Right lobe of liver (tissue), 6 donors: ENCODE measurements around the gene TMEM130. TPM values are rescaled to one million over a fixed set of nuclear protein-coding genes. Genes with fewer than 3 reads are reported as not detected.

ENCODE experiments used
- ATAC-seq, 4 donors: fragments of 200-7000 bp; cut with Tn5 transposase; one replicate each; pipeline ENCODE4 v1.9.1; 2020; ENCODE audit warnings: mild to moderate bottlenecking in 4 of 4, moderate library complexity in 4 of 4
- DNase-seq, 3 donors: peaks; one replicate each; pipeline ENCODE4 v3.0.0-alpha.2; 2020
- H3K27ac ChIP-seq, 3 donors: fragments of 200-600 bp; one replicate each; pipeline ENCODE4 v1.8.0; 2022
- H3K27me3 ChIP-seq, 2 donors: fragments of 200-600 bp; one replicate each; pipeline ENCODE4 v1.8.0; 2022
- H3K36me3 ChIP-seq, 4 donors: fragments of 200-600 bp; sonication (generic) in 1 of 4; one replicate each; pipeline versions ENCODE4 v1.5.1 to v1.8.0; 2017 to 2022; ENCODE audit warnings: control low read depth in 1 of 4
- H3K4me1 ChIP-seq, 4 donors: fragments of 200-600 bp; sonication (generic) in 1 of 4; one replicate each; pipeline versions ENCODE4 v1.5.1 to v1.8.0; 2017 to 2022; ENCODE audit warnings: control low read depth in 1 of 4
- H3K4me3 ChIP-seq, 3 donors: fragments of 200-600 bp; one replicate each; pipeline ENCODE4 v1.8.0; 2022
- H3K9me3 ChIP-seq, 4 donors: fragments of 200-600 bp; sonication (generic) in 1 of 4; one replicate each; pipeline versions ENCODE4 v1.5.1 to v1.8.0; 2017 to 2022; ENCODE audit warnings: control low read depth in 1 of 4
- CTCF ChIP-seq, 4 donors: fragments of 200-600 bp in 3 of 4; fragments of 450-650 bp in 1 of 4; IDR thresholded peaks; one replicate each; pipeline versions ENCODE4 v1.5.1 to v1.8.0; 2016 to 2022; ENCODE audit warnings: antibody characterized with exemption in 4 of 4, mild to moderate bottlenecking in 2 of 4
- POLR2A ChIP-seq: fragments of 450-650 bp; IDR thresholded peaks from one replicate; pipeline ENCODE4 v1.6.1; 2017; ENCODE audit warnings: antibody characterized with exemption, mild to moderate bottlenecking
- WGBS: methylation state at CpG from one replicate; pipeline ENCODE4 v1.1.6; 2018; ENCODE audit warnings: low coverage, low lambda C conversion rate; ENCODE audit not compliant: insufficient coverage; ENCODE audit errors: missing lambda C conversion rate; 5-methylcytosine and 5-hydroxymethylcytosine counted together
- intact Hi-C, 2 donors: fragments of 100-400 bp; cut with DNase I; formaldehyde crosslinking; loops; one replicate each; pipeline versions ENCODE4 v1.11.2 to v1.14.1; 2022
- total RNA-seq, 6 experiments: library from RNA; depleted of rRNA in 2 of 6; stranded (reverse); fragments of >200 nt in 2 of 6; fragmentation: NEBNext Ultra II Directional in 3 of 6; extraction: Animal tissue kit (Norgen Biotek cat#: 25700) in 3 of 6; gene quantifications; one replicate each; pipeline versions ENCODE4 v1.1.0 to v1.2.4, GENCODE V29; 2016 to 2023
- donor health status: DM: no; HTN: yes; CAD: no.
- donor health status: DM: no; HTN: no; CAD: no.
- donor health status: DM: no; HTN: no; CAD: no.
- donor health status: DM: no; HTN: yes; CAD: no.
- donor health status: DM: no; HTN: yes; CAD: no.

The TMEM130 gene
- total RNA-seq, 6 experiments from 2014 or later: not detected

- DNase-seq: no peak
- Histone ChIP-seq H3K27me3 (no peaks in the 10 kb centered on the region), H3K36me3 (no peaks in the 10 kb centered on the region), H3K4me3 (no peak overlapping the region), H3K27ac (no peak overlapping the region), H3K4me1 (no peaks in the 10 kb centered on the region), H3K9me3 (no peaks in the 10 kb centered on the region)
- no peak for ATAC-seq
- WGBS: 51% methylated on average over 6 of the region's 8 CpGs
- intact Hi-C loops: no loop called here
- TF ChIP-seq CTCF (IDR thresholded peaks at IDR 0.05) (peak in 3 of 4 donors; percentile 37 to 58 (median 42)), POLR2A (no peak)
Measured at GRCh38 chr7:98831641-98832221, 38.1 kb downstream of the TMEM130 start.

GRCh38 chr7:98830972-98831548 lies 38.8 kb downstream of the TMEM130 start:
- H3K9me3 ChIP-seq: no peaks in the 10 kb centered on the region
- no peak overlapping the region for H3K4me3 ChIP-seq
- 61% methylated on average over 2 of the region's 2 CpGs for WGBS
- TF ChIP-seq CTCF (IDR thresholded peaks at IDR 0.05): no peak
- intact Hi-C loops: no loop called here
- no peak overlapping the region for H3K27ac ChIP-seq
- no peak for DNase-seq
- no peak for ATAC-seq
- no peaks in the 10 kb centered on the region for H3K27me3 ChIP-seq
- no peaks in the 10 kb centered on the region for H3K4me1 ChIP-seq
- H3K36me3 ChIP-seq: no peaks in the 10 kb centered on the region

GRCh38 chr7:98828368-98828767 lies 41.4 kb downstream of the TMEM130 start:
- Histone ChIP-seq H3K27ac (no peak overlapping the region), H3K4me1 (no peaks in the 10 kb centered on the region), H3K36me3 (no peaks in the 10 kb centered on the region), H3K4me3 (no peak overlapping the region), H3K9me3 (no peaks in the 10 kb centered on the region), H3K27me3 (no peaks in the 10 kb centered on the region)
- DNase-seq: no peak
- TF ChIP-seq CTCF (IDR thresholded peaks at IDR 0.05) (no peak), POLR2A (no peak)
- ATAC-seq: no peak
- intact Hi-C loops: no loop called here
- WGBS: 69% methylated on average over 6 of the region's 8 CpGs

GRCh38 chr7:98827258-98827657 lies 42.6 kb downstream of the TMEM130 start:
- no peak overlapping the region for H3K4me3 ChIP-seq
- no peak for ATAC-seq
- DNase-seq: no peak
- no peaks in the 10 kb centered on the region for H3K4me1 ChIP-seq
- WGBS: 61% methylated on average over 3 of the region's 3 CpGs
- intact Hi-C loops: no loop called here
- H3K27me3 ChIP-seq: no peaks in the 10 kb centered on the region
- H3K27ac ChIP-seq: no peak overlapping the region
- H3K36me3 ChIP-seq: no peaks in the 10 kb centered on the region
- TF ChIP-seq CTCF (IDR thresholded peaks at IDR 0.05): no peak
- no peak for TF ChIP-seq POLR2A
- no peaks in the 10 kb centered on the region for H3K9me3 ChIP-seq
